ENCODE results near the gene FMNL2.

GRCh38 chr2:152549423-152549822, 214.4 kb downstream of the FMNL2 start:
- TF ChIP-seq CTCF (IDR thresholded peaks at IDR 0.05; ENCODE audit: insufficient read depth, low read length, poor library complexity, severe bottlenecking) (no peak), EZH2phosphoT487 (conservative IDR thresholded peaks at IDR 0.05; ENCODE audit: low read length) (no peak)

Measured in SU-DHL-6 (cell line).